Stimulated activated CD4-positive, alpha-beta T cell treated with anti-CD3 and anti-CD28 coated beads, TNF-alpha, amount 100 ng/mL, for 4 hours (primary cell): ENCODE data around the gene TMEM18.
"Not testable (repeated sequence)": the region's sequence is repeated elsewhere in the genome, so short reads cannot be mapped to it uniquely, and the experiment has no call there.

Experiments
- DNase-seq, 3 experiments: peaks; one replicate each; pipeline ENCODE4 v3.0.0-alpha.2; 2020; ENCODE audit warnings: low read depth in 3 of 3

The TMEM18 gene

GRCh38 chr2:693606-694005, 16.4 kb upstream of the TMEM18 start:
- no peak for DNase-seq

GRCh38 chr2:692767-693166, 15.6 kb upstream of the TMEM18 start:
- DNase-seq: no peak

GRCh38 chr2:691821-692761, 14.9 kb upstream of the TMEM18 start:
- DNase-seq: no peak

GRCh38 chr2:690799-691198, 13.6 kb upstream of the TMEM18 start:
- no peak for DNase-seq

- no peak for DNase-seq
Measured at GRCh38 chr2:689877-690510, 12.8 kb upstream of the TMEM18 start.

- no peak for DNase-seq
Measured at GRCh38 chr2:689237-689636, 12.0 kb upstream of the TMEM18 start.

- no peak for DNase-seq
Measured at GRCh38 chr2:688504-689076, 11.4 kb upstream of the TMEM18 start.

GRCh38 chr2:685421-685820, 8.2 kb upstream of the TMEM18 start:
- DNase-seq: no peak

- not testable (repeated sequence) for DNase-seq
Measured at GRCh38 chr2:684913-685312, 7.7 kb upstream of the TMEM18 start.

GRCh38 chr2:682226-682625, 5.0 kb upstream of the TMEM18 start:
- DNase-seq: no peak

GRCh38 chr2:681312-681711, 4.1 kb upstream of the TMEM18 start:
- DNase-seq: no peak

- no peak for DNase-seq
Measured at GRCh38 chr2:680496-680895, 3.3 kb upstream of the TMEM18 start.

GRCh38 chr2:678964-679363, 1.8 kb upstream of the TMEM18 start:
- no peak for DNase-seq

- no peak for DNase-seq
Measured at GRCh38 chr2:677959-678550, 849 bp upstream of the TMEM18 start.

GRCh38 chr2:676647-677055, 555 bp downstream of the TMEM18 start:
- DNase-seq: peak in 1 of 3 experiments; percentile 95

GRCh38 chr2:675982-676646, 1.1 kb downstream of the TMEM18 start:
- DNase-seq: no peak

- no peak for DNase-seq
Measured at GRCh38 chr2:675460-675859, 1.7 kb downstream of the TMEM18 start.

- no peak for DNase-seq
Measured at GRCh38 chr2:675051-675450, 2.2 kb downstream of the TMEM18 start.

- DNase-seq: no peak
Measured at GRCh38 chr2:674321-674985, 2.8 kb downstream of the TMEM18 start.

GRCh38 chr2:673615-674320, 3.4 kb downstream of the TMEM18 start:
- DNase-seq: no peak

GRCh38 chr2:673016-673415, 4.2 kb downstream of the TMEM18 start:
- DNase-seq: no peak
